HL-60 (cell line): ENCODE measurements around the gene PSMC3IP.

ENCODE experiments used
- CTCF ChIP-seq: IDR thresholded peaks from one replicate; pipeline ENCODE4 v1.5.1; 2011; ENCODE audit warnings: low read length, control low read depth, inconsistent platforms; ENCODE audit not compliant: insufficient read depth
- POLR2AphosphoS5 ChIP-seq: IDR thresholded peaks from 2 replicates; pipeline ENCODE4 v1.6.1; 2012; ENCODE audit warnings: low read depth
- REST ChIP-seq: IDR thresholded peaks from 2 replicates; pipeline ENCODE4 v1.6.1; 2012; ENCODE audit warnings: low read depth; ENCODE audit not compliant: insufficient replicate concordance

- TF ChIP-seq CTCF (no peak), REST (no peak), POLR2AphosphoS5 (no peak)
Observed at GRCh38 chr17:42568341-42569111, 9.0 kb downstream of the PSMC3IP start.
